Esophagus squamous epithelium (tissue), 5 donors: Measurements from ENCODE around the gene WHRN. TPM values are rescaled to one million over a fixed set of nuclear protein-coding genes. Genes with fewer than 3 reads are reported as not detected.

Source experiments
- DNase-seq: peaks from one replicate; lab custom pipeline; 2025; lab: John Stamatoyannopoulos, UW
- H3K27ac ChIP-seq, 4 donors: fragments of 200-600 bp; sonication (generic); one replicate each; pipeline ENCODE4 v1.5.1; 2016 to 2019; ENCODE audit warnings: mild to moderate bottlenecking in 1 of 4
- H3K27me3 ChIP-seq, 4 donors: fragments of 200-600 bp; sonication (generic); 1 replicate in 3 of 4; 2 replicates in 1 of 4; pipeline versions ENCODE4 v1.5.1 to v1.6.0; 2017 to 2021; ENCODE audit warnings: antibody characterized with exemption in 1 of 4
- H3K36me3 ChIP-seq, 3 donors: fragments of 200-600 bp; sonication (generic); one replicate each; pipeline ENCODE4 v1.5.1; 2016 to 2019
- H3K4me1 ChIP-seq, 3 donors: fragments of 200-600 bp; sonication (generic); one replicate each; pipeline ENCODE4 v1.5.1; 2017 to 2019
- H3K4me3 ChIP-seq, 4 donors: fragments of 200-600 bp; sonication (generic); 1 replicate in 3 of 4; 2 replicates in 1 of 4; pipeline ENCODE4 v1.5.1; 2016 to 2019; ENCODE audit warnings: mild to moderate bottlenecking in 2 of 4, moderate library complexity in 1 of 4
- H3K9me3 ChIP-seq, 3 donors: fragments of 200-600 bp; sonication (generic); one replicate each; pipeline ENCODE4 v1.5.1; 2016 to 2019
- POLR2A ChIP-seq, 4 donors: fragments of 450-650 bp; IDR thresholded peaks; one replicate each; pipeline ENCODE4 v1.6.1; 2017; ENCODE audit warnings: antibody characterized with exemption in 4 of 4, mild to moderate bottlenecking in 4 of 4, moderate library complexity in 3 of 4
- WGBS, 2 donors: methylation state at CpG; one replicate each; pipeline ENCODE4 v1.1.5; 2018; 5-methylcytosine and 5-hydroxymethylcytosine counted together
- intact Hi-C: fragments of 100-400 bp; cut with DNase I; formaldehyde crosslinking; loops from one replicate; pipeline ENCODE4 v1.15.0; 2022
- total RNA-seq, 4 donors: library from RNA; depleted of rRNA; stranded (reverse); fragments of >200 nt; gene quantifications; one replicate each; pipeline ENCODE4 v1.1.0, GENCODE V29; 2016
- TF ChIP-seq, protein P1 (sequence below), 6 experiments: fragments of 450-650 bp in 4 of 6; fragments of 200-600 bp in 2 of 6; sonication (generic) in 2 of 6; IDR thresholded peaks; one replicate each; pipeline ENCODE4 v1.5.1; 2016 to 2019; ENCODE audit warnings: antibody characterized with exemption in 6 of 6, mild to moderate bottlenecking in 4 of 6, moderate library complexity in 4 of 6
- donor health status: DM: yes; HTN: yes; CAD: no.

WHRN gene
- total RNA-seq, 4 donors from 2014 or later = 2.9 to 6.1 (median 3.4) TPM

DNA sequence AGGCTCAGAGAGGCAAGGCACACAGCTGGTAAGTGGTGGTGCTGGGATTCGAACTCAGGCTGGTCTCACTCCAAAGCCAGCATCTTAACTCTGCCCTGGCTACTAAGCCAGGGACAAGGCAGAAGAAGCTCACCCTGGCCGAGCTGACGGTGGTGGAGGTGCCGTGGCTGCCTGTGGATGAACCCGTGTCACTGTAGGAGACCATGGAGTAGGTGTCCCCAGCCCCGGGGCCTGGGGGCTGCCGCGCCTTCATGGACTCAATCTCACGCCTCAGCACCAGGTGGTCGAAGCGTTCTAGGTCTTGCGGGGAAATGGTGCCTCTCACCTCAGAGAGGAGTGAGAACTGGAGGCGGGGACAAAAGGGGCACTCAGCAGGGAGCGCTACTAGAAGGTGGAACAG lies 82.1 kb downstream of the WHRN start:
- WGBS, 2 donors = 83% methylated on average over 1 of the region's 14 CpGs; no CpG with 5 or more reads in 1 of the 2 donors
- no peaks in the 10 kb centered on the region for H3K9me3 ChIP-seq
- no peak overlapping the region for H3K4me3 ChIP-seq
- no peaks in the 10 kb centered on the region for H3K27me3 ChIP-seq
- no peak overlapping the region for H3K27ac ChIP-seq
- peaks cover 0 to 2% (median 0%) of the 10 kb centered on the region in 3 donors for H3K36me3 ChIP-seq
- H3K4me1 ChIP-seq = no peaks in the 10 kb centered on the region
- no peak for TF ChIP-seq POLR2A (IDR thresholded peaks at IDR 0.05)
- TF ChIP-seq, protein P1, sequence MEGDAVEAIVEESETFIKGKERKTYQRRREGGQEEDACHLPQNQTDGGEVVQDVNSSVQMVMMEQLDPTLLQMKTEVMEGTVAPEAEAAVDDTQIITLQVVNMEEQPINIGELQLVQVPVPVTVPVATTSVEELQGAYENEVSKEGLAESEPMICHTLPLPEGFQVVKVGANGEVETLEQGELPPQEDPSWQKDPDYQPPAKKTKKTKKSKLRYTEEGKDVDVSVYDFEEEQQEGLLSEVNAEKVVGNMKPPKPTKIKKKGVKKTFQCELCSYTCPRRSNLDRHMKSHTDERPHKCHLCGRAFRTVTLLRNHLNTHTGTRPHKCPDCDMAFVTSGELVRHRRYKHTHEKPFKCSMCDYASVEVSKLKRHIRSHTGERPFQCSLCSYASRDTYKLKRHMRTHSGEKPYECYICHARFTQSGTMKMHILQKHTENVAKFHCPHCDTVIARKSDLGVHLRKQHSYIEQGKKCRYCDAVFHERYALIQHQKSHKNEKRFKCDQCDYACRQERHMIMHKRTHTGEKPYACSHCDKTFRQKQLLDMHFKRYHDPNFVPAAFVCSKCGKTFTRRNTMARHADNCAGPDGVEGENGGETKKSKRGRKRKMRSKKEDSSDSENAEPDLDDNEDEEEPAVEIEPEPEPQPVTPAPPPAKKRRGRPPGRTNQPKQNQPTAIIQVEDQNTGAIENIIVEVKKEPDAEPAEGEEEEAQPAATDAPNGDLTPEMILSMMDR (IDR thresholded peaks at IDR 0.05) = no peak
- DNase-seq = no peak
- intact Hi-C loops = no loop called here

DNA sequence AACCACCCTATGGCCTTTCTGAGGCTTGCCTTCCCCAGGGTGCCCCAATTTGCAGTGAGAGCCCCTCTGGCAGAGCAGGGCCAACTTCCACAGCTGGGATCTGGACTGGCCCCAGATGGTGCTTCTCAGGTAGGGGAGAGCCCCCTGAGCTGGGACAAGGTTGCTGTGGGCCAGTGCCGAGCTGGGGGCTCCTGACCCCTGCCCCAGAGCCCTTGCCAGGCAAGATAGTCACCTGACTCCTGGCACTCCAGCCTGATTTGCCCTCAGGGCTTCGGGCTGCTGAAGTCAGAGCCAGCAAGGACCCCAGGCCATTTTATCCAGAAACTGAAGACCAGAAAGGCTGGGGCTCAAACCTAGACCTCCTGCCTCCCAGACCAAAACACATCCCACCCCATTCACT lies 84.1 kb downstream of the WHRN start:
- Histone ChIP-seq H3K27me3 (no peaks in the 10 kb centered on the region), H3K4me3 (no peak overlapping the region), H3K27ac (no peak overlapping the region), H3K36me3 (peaks cover 0 to 11% (median 0%) of the 10 kb centered on the region in 3 donors), H3K9me3 (no peaks in the 10 kb centered on the region), H3K4me1 (no peaks in the 10 kb centered on the region)
- intact Hi-C loops = no loop called here
- no peak for TF ChIP-seq POLR2A (IDR thresholded peaks at IDR 0.05)
- TF ChIP-seq, protein P1 (IDR thresholded peaks at IDR 0.05) = no peak
- no peak for DNase-seq
- 73 to 100% methylated on average over 1 to 2 of the region's 2 CpGs for WGBS, 2 donors

DNA sequence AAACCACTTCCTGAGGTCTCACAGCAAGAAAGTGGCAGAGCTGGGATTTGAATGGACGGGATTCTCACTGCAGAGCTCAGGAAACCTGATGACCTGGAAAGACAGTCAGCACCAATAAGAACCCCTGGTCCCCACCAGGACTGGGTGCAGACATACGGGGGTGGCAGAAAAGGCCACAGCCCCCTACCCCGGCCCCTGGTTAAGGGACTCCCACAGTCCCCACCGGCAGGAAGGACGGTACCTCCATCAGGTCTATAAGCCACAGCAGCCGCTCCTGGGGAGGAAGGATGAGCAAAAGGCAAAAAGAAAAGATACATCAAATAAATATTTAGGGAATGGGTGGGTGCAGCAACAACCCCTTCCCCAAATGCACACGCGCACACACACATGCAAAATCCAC lies 85.5 kb downstream of the WHRN start:
- Histone ChIP-seq H3K36me3 (peaks cover 0 to 11% (median 0%) of the 10 kb centered on the region in 3 donors), H3K27me3 (no peaks in the 10 kb centered on the region), H3K27ac (no peak overlapping the region), H3K4me3 (no peak overlapping the region), H3K9me3 (no peaks in the 10 kb centered on the region), H3K4me1 (no peaks in the 10 kb centered on the region)
- WGBS, 2 donors = 88 to 95% methylated on average over 7 to 8 of the region's 8 CpGs
- TF ChIP-seq POLR2A (IDR thresholded peaks at IDR 0.05) = no peak
- TF ChIP-seq, protein P1 (IDR thresholded peaks at IDR 0.05) = no peak
- intact Hi-C loops = no loop called here
- no peak for DNase-seq

DNA sequence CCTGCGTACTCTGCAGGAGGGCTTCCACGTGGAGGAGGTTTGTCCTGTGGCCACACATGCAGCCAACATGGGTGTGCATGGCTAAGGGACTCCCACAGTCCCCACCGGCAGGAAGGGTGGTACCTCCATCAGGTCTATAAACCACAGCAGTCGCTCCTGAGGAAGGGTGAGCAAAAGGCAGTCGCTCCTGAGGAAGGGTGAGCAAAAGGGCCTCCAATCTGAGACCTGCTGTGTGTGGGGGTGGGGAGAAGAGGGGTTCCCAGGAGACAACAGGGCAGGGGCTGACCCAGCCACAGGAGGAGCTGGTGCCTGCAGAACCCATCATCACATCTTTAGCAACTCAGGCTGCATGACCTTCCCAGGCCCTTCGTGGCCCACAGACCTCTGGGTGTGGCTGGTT lies 87.2 kb downstream of the WHRN start:
- intact Hi-C loops = no loop called here
- Histone ChIP-seq H3K27ac (no peak overlapping the region), H3K4me3 (no peak overlapping the region), H3K27me3 (no peaks in the 10 kb centered on the region), H3K9me3 (no peaks in the 10 kb centered on the region), H3K36me3 (peaks cover 0 to 11% (median 0%) of the 10 kb centered on the region in 3 donors), H3K4me1 (peaks cover 0 to 12% (median 3%) of the 10 kb centered on the region in 3 donors)
- TF ChIP-seq, protein P1 (IDR thresholded peaks at IDR 0.05) = no peak
- TF ChIP-seq POLR2A (IDR thresholded peaks at IDR 0.05) = no peak
- no peak for DNase-seq
- WGBS, 2 donors = 66 to 90% methylated on average over 1 to 4 of the region's 6 CpGs

- Histone ChIP-seq H3K36me3 (peaks cover 0 to 11% (median 0%) of the 10 kb centered on the region in 3 donors), H3K4me1 (peaks cover 0 to 12% (median 3%) of the 10 kb centered on the region in 3 donors), H3K27ac (no peak overlapping the region), H3K27me3 (no peaks in the 10 kb centered on the region), H3K9me3 (no peaks in the 10 kb centered on the region), H3K4me3 (no peak overlapping the region)
- no peak for DNase-seq
- intact Hi-C loops = no loop called here
- 61 to 66% methylated on average over 3 of the region's 3 CpGs for WGBS, 2 donors
- TF ChIP-seq POLR2A (IDR thresholded peaks at IDR 0.05) = no peak
- TF ChIP-seq, protein P1 (IDR thresholded peaks at IDR 0.05) = no peak
Observed at GRCh38 chr9:114417511-114417910, 87.8 kb downstream of the WHRN start.
